ENCODE measurements around the gene ETV1. TPM values are rescaled to one million over a fixed set of nuclear protein-coding genes. Genes with fewer than 3 reads are reported as not detected.

Gene ETV1
- total RNA-seq, 2 donors from 2014 or later = 1.6 to 4.3 TPM

DNA sequence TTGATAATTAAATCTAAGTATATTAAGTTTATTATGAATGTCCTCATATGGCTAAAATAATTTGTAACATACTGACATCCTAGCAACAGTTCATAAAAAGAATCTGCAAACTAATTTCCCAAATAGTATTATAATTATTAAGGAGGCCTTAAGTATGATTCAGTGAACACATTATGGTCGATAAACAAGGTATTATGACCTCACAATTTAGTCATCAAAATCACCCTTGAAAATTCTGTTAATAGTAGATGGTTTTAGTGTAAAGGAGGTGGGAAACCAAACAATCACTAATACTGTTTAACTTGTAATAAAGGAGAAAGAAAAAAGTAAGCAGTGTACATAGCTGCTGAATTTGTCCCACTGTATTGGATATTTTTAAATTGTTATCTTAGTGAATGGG, 2.1 kb downstream of the ETV1 start:
- no peak for DNase-seq
- Histone ChIP-seq H3K4me3 (no peak overlapping the region), H3K27ac (no peak overlapping the region), H3K9me3 (no peaks in the 10 kb centered on the region), H3K27me3 (no peaks in the 10 kb centered on the region), H3K9ac (ENCODE audit: low read depth in 2 of 2, low read length in 2 of 2) (no peak overlapping the region), H3K36me3 (no peaks in the 10 kb centered on the region), H3K4me1 (no peaks in the 10 kb centered on the region)
- TF ChIP-seq, protein P1, sequence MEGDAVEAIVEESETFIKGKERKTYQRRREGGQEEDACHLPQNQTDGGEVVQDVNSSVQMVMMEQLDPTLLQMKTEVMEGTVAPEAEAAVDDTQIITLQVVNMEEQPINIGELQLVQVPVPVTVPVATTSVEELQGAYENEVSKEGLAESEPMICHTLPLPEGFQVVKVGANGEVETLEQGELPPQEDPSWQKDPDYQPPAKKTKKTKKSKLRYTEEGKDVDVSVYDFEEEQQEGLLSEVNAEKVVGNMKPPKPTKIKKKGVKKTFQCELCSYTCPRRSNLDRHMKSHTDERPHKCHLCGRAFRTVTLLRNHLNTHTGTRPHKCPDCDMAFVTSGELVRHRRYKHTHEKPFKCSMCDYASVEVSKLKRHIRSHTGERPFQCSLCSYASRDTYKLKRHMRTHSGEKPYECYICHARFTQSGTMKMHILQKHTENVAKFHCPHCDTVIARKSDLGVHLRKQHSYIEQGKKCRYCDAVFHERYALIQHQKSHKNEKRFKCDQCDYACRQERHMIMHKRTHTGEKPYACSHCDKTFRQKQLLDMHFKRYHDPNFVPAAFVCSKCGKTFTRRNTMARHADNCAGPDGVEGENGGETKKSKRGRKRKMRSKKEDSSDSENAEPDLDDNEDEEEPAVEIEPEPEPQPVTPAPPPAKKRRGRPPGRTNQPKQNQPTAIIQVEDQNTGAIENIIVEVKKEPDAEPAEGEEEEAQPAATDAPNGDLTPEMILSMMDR (IDR thresholded peaks at IDR 0.05) = no peak
- intact Hi-C loops (cut with DNase I) = no loop called here

DNA sequence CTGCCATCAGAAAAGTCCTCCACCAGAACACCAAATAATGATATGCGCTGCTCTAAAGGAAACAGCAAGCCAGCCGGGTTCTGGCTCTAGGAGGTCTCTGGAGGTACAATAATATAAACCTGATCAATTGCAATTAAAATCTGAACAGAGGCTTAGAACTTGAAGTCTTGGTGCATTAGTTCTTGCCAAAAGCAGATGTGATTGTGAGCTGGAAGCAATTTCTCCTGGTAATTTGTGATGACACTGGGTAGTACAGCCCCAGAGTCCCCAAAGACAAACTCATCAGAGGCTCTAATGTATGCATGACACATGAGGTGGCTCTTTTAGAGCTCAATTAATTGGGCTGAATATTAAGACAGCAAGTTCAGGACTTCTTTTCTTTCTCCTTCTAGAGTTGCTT, 3.3 kb downstream of the ETV1 start:
- DNase-seq = no peak
- no peaks in the 10 kb centered on the region for H3K36me3 ChIP-seq
- no peak overlapping the region for H3K9ac ChIP-seq (ENCODE audit: low read depth in 2 of 2, low read length in 2 of 2)
- H3K4me1 ChIP-seq = no peaks in the 10 kb centered on the region
- TF ChIP-seq, protein P1 (IDR thresholded peaks at IDR 0.05) = no peak
- intact Hi-C loops (cut with DNase I) = no loop called here
- no peak overlapping the region for H3K4me3 ChIP-seq
- H3K27me3 ChIP-seq = no peaks in the 10 kb centered on the region
- no peaks in the 10 kb centered on the region for H3K9me3 ChIP-seq
- no peak overlapping the region for H3K27ac ChIP-seq

DNA sequence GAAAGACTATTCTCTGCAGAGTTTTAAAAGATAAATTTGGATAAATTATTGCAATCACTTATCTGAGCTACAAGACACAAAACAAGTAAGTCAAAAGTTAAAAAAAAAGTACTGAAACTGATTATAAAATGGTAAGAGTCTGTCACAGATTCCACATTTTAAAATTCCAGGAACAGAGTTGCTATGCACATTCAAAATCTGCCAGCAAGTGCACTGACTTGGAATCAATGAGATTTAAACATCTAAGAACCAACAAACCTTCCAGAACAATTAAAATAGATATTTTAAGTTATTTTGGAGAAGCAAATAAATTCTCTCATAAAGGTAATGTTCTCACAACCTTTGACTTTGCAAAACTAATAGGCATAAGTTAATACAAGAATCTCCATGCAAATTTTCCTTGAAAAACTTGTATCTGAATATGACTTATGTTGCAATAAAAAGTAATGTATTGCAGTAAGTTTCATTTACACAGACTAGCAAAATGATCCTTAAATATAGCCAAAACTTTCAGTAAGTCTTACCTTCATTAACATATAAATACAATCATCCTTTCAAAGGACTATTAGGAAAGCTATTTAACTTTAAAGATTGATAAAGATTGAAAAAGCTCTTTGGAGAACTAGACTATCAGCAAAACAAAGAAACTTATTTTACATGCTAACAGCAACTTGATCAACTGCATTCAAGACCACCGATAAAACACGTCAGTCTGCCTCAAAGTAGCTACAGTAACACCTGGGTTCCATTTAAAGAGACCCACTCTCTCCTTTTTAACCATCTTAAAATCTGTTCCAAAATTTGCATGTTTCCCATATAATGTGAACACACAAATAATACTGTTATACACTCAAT, 4.4 kb downstream of the ETV1 start:
- Histone ChIP-seq H3K4me3 (no peak overlapping the region), H3K9ac (ENCODE audit: low read depth in 2 of 2, low read length in 2 of 2) (no peak overlapping the region), H3K27me3 (no peaks in the 10 kb centered on the region), H3K27ac (no peak overlapping the region), H3K9me3 (no peaks in the 10 kb centered on the region), H3K4me1 (peaks cover 8% of the 10 kb centered on the region), H3K36me3 (no peaks in the 10 kb centered on the region)
- TF ChIP-seq, protein P1 (IDR thresholded peaks at IDR 0.05) = no peak
- DNase-seq = no peak
- intact Hi-C loops (cut with DNase I) = no loop called here

DNA sequence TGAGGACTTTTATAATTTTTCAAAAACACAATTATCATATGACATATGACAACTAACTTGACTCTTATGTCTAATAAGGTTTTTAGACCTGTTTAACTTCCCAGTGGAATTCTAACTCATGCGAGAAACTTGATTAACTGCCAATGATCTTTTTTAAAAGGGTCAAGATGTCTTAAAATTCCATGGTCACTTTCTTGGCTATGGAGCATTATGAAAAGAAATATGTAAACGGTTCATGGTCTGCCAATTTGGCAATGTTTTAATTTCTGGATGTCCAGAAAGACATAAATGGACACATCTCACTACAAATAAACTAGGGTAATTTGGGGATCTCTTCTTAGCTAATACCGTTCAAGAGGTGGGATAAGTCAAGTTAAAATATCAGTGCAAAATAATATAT, 5.4 kb downstream of the ETV1 start:
- DNase-seq = no peak
- Histone ChIP-seq H3K36me3 (no peaks in the 10 kb centered on the region), H3K9ac (ENCODE audit: low read depth in 2 of 2, low read length in 2 of 2) (no peak overlapping the region), H3K27me3 (no peaks in the 10 kb centered on the region), H3K27ac (no peak overlapping the region), H3K4me1 (peaks cover 8% of the 10 kb centered on the region), H3K9me3 (no peaks in the 10 kb centered on the region), H3K4me3 (no peak overlapping the region)
- intact Hi-C loops (cut with DNase I) = no loop called here
- TF ChIP-seq, protein P1 (IDR thresholded peaks at IDR 0.05) = no peak

DNA sequence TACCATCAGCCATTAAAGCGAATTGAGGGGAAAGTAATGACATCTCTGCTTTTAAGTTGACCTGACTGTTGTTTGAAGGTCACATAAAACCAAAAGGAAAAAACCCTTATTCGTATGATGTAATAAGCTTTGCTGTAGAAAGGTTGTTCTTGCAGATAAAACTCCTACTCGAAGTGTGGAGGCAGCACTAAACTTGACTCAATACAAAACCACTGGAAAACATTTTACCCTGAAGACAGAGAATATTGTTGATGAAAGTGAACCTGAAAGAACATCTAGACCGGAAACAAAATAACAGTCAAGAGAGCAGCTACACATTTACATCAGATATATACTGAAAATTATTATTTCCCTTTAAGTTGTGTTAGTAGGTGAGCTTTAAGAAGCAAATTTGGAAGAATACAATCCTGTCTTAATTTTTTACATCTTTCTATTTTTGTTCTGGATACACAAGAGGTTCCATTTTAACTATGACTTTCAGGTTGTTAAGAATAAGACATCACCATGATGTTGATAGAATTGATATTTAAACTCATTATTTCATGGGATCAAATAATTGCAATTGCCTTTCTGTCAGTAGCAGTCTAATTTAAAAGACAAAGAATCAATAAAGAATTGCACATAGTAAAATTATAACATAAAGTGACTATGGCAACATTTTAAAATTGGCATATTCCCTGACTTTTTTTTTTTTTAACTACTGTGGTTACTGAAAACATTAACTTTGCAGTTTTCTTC, 6.4 kb downstream of the ETV1 start:
- H3K36me3 ChIP-seq = no peaks in the 10 kb centered on the region
- no peak overlapping the region for H3K9ac ChIP-seq (ENCODE audit: low read depth in 2 of 2, low read length in 2 of 2)
- TF ChIP-seq, protein P1 (IDR thresholded peaks at IDR 0.05) = no peak
- intact Hi-C loops (cut with DNase I) = no loop called here
- no peak overlapping the region for H3K4me3 ChIP-seq
- no peak overlapping the region for H3K27ac ChIP-seq
- H3K4me1 ChIP-seq = peaks cover 8% of the 10 kb centered on the region
- no peaks in the 10 kb centered on the region for H3K27me3 ChIP-seq
- H3K9me3 ChIP-seq = no peaks in the 10 kb centered on the region
- DNase-seq = no peak
